GM12878 (cell line): ENCODE measurements around the gene HLA-B. TPM values are rescaled to one million over a fixed set of nuclear protein-coding genes. Genes with fewer than 3 reads are reported as not detected.
A peak's percentile ranks its signal among the peaks of the same experiment; 100 is the strongest.

ENCODE experiments used
- EP300 ChIP-seq, 2 experiments: fragments of 150-350 bp in 1 of 2; IDR thresholded peaks; 2 replicates each; pipeline ENCODE4 v1.6.1; 2011 to 2012; ENCODE audit warnings: low read depth in 2 of 2, low read length in 2 of 2, borderline replicate concordance in 1 of 2, improper control_type of control experiment in 1 of 2, inconsistent platforms in 1 of 2; ENCODE audit not compliant: control insufficient read depth in 1 of 2
- FOS ChIP-seq: IDR thresholded peaks from 3 replicates; pipeline ENCODE4 v1.6.1; 2011; ENCODE audit warnings: borderline replicate concordance; ENCODE audit not compliant: insufficient read length; ENCODE audit errors: extremely low read depth
- FOXK2 ChIP-seq: fragments of 450-650 bp; IDR thresholded peaks from 2 replicates; pipeline ENCODE4 v1.6.1; 2017; ENCODE audit warnings: mild to moderate bottlenecking, moderate library complexity
- KDM1A ChIP-seq: fragments of 200-600 bp; sonication (generic); IDR thresholded peaks from 2 replicates; pipeline ENCODE4 v1.6.1; 2016; ENCODE audit warnings: borderline replicate concordance
- NBN ChIP-seq: fragments of 450-650 bp; IDR thresholded peaks from 2 replicates; pipeline ENCODE4 v1.6.1; 2016
- NFYA ChIP-seq: IDR thresholded peaks from 2 replicates; pipeline ENCODE4 v1.6.1; 2011; ENCODE audit warnings: low read depth, mild to moderate bottlenecking, low read length, improper control_type of control experiment, borderline replicate concordance
- NRF1 ChIP-seq: conservative IDR thresholded peaks from 2 replicates; pipeline ENCODE4 v1.6.1; 2011; ENCODE audit warnings: mild to moderate bottlenecking, low read depth, low read length, improper control_type of control experiment
- PAX5 ChIP-seq: IDR thresholded peaks from 2 replicates; pipeline ENCODE4 v1.6.1; 2011; ENCODE audit warnings: low read depth, low read length, borderline replicate concordance
- POLR2AphosphoS5 ChIP-seq: IDR thresholded peaks from 2 replicates; pipeline ENCODE4 v1.6.1; 2011; ENCODE audit warnings: mild to moderate bottlenecking, low read length, inconsistent platforms
- RFX5 ChIP-seq: IDR thresholded peaks from 2 replicates; pipeline ENCODE4 v1.6.1; 2011; ENCODE audit warnings: low read depth, low read length, improper control_type of control experiment
- SIX5 ChIP-seq: IDR thresholded peaks from 2 replicates; pipeline ENCODE4 v1.6.1; 2011; ENCODE audit warnings: mild to moderate bottlenecking, low read depth, low read length, moderate library complexity; ENCODE audit not compliant: severe bottlenecking
- SMARCA5 ChIP-seq: fragments of 450-650 bp; IDR thresholded peaks from 2 replicates; pipeline ENCODE4 v1.6.1; 2017; ENCODE audit warnings: mild to moderate bottlenecking
- SREBF2 ChIP-seq: IDR thresholded peaks from 2 replicates; pipeline ENCODE4 v1.6.1; 2012; ENCODE audit warnings: mild to moderate bottlenecking, low read length
- ZBTB4 ChIP-seq: fragments of 450-650 bp; formaldehyde crosslinking; IDR thresholded peaks from 2 replicates; pipeline ENCODE4 v1.4.0; 2022; ENCODE audit warnings: mild to moderate bottlenecking, moderate library complexity
- ZBTB40 ChIP-seq: fragments of 450-650 bp; IDR thresholded peaks from 2 replicates; pipeline ENCODE4 v1.6.1; 2016; ENCODE audit warnings: mild to moderate bottlenecking, moderate library complexity, borderline replicate concordance
- ZNF207 ChIP-seq: fragments of 450-650 bp; IDR thresholded peaks from 2 replicates; pipeline ENCODE4 v1.6.1; 2014; ENCODE audit warnings: antibody characterized with exemption, mild to moderate bottlenecking, borderline replicate concordance
- polyA plus RNA-seq, 11 experiments: library from polyadenylated mRNA; depleted of rRNA in 4 of 11; unstranded in 6 of 11; stranded (reverse) in 5 of 11; fragments of >200 nt; fragmentation: Nextera tagmentation in 4 of 11; fragmentation: Illumina TruSeq in 1 of 11; extraction: Ambion mirVana in 4 of 11; extraction: Trizol in 1 of 11; gene quantifications; 1 replicate in 1 of 11; 2 replicates in 10 of 11; pipeline versions ENCODE4 v1.2.1 to v1.2.3, GENCODE V29; 2011 to 2016; ENCODE audit warnings: inconsistent platforms in 2 of 11, missing spikeins in 2 of 11, low read depth in 1 of 11
- total RNA-seq, 4 experiments: library from RNA; depleted of rRNA in 3 of 4; stranded (reverse); fragments of >200 nt in 3 of 4; fragmentation: Illumina TruSeq in 1 of 4; extraction: Trizol in 1 of 4; gene quantifications; 2 replicates each; pipeline versions ENCODE4 v1.2.1 to v1.2.3, GENCODE V29; 2013 to 2021
- TF ChIP-seq, protein P1 (sequence below): IDR thresholded peaks from 2 replicates; pipeline ENCODE4 v1.6.1; 2012; ENCODE audit warnings: low read depth, low read length, improper control_type of control experiment
- TF ChIP-seq, protein P2 (sequence below): fragments of 150-350 bp; IDR thresholded peaks from 2 replicates; pipeline ENCODE4 v1.6.1; 2014; ENCODE audit warnings: mild to moderate bottlenecking, low read depth, low read length
- TF ChIP-seq, protein P3 (sequence below): IDR thresholded peaks from 2 replicates; pipeline ENCODE4 v1.6.1; 2011; ENCODE audit warnings: borderline replicate concordance, low read depth, mild to moderate bottlenecking, moderate library complexity, low read length; ENCODE audit not compliant: insufficient read depth, poor library complexity, severe bottlenecking

The HLA-B gene
- total and polyA plus RNA-seq, 10 of the 15 experiments (the other 5 are each of a cell fraction or from before 2014, with no cell fraction given): 820 to 5,128 (median 3,370) TPM

- TF ChIP-seq ZBTB4 (CRISPR knock-in tag) (no peak), NFYA (no peak), ZNF207 (0 out of 2 replicates have a peak, but pooled peaks have one; percentile 33), EP300 (IDR thresholded peaks at IDR 0.05; ENCODE audit: borderline replicate concordance in 1 of 2, control insufficient read depth in 1 of 2, low read depth in 2 of 2, low read length in 2 of 2) (no peak), NBN (peak; percentile 81; the same call in 1 of the 2 replicates), SMARCA5 (peak; percentile 90), SIX5 (no peak), FOS (no peak), SREBF2 (no peak), NRF1 (no peak), PAX5 (no peak), FOXK2 (no peak), ZBTB40 (no peak), KDM1A (no peak), POLR2AphosphoS5 (no peak), RFX5 (no peak)
- TF ChIP-seq, protein P1, sequence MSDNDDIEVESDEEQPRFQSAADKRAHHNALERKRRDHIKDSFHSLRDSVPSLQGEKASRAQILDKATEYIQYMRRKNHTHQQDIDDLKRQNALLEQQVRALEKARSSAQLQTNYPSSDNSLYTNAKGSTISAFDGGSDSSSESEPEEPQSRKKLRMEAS: no peak
- TF ChIP-seq, protein P2, sequence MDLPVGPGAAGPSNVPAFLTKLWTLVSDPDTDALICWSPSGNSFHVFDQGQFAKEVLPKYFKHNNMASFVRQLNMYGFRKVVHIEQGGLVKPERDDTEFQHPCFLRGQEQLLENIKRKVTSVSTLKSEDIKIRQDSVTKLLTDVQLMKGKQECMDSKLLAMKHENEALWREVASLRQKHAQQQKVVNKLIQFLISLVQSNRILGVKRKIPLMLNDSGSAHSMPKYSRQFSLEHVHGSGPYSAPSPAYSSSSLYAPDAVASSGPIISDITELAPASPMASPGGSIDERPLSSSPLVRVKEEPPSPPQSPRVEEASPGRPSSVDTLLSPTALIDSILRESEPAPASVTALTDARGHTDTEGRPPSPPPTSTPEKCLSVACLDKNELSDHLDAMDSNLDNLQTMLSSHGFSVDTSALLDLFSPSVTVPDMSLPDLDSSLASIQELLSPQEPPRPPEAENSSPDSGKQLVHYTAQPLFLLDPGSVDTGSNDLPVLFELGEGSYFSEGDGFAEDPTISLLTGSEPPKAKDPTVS: no peak
- TF ChIP-seq, protein P3, sequence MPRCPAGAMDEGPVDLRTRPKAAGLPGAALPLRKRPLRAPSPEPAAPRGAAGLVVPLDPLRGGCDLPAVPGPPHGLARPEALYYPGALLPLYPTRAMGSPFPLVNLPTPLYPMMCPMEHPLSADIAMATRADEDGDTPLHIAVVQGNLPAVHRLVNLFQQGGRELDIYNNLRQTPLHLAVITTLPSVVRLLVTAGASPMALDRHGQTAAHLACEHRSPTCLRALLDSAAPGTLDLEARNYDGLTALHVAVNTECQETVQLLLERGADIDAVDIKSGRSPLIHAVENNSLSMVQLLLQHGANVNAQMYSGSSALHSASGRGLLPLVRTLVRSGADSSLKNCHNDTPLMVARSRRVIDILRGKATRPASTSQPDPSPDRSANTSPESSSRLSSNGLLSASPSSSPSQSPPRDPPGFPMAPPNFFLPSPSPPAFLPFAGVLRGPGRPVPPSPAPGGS: no peak
Observed at GRCh38 chr6:31366693-31367470, 9.9 kb upstream of the HLA-B start (continued).
